Stimulated activated naive CD4-positive, alpha-beta T cell (primary cell): ENCODE measurements around the gene SULT1C2.

Source experiments
- DNase-seq, 6 experiments: peaks; one replicate each; lab custom pipeline; 2025; lab: John Stamatoyannopoulos, UW

SULT1C2 gene

DNA sequence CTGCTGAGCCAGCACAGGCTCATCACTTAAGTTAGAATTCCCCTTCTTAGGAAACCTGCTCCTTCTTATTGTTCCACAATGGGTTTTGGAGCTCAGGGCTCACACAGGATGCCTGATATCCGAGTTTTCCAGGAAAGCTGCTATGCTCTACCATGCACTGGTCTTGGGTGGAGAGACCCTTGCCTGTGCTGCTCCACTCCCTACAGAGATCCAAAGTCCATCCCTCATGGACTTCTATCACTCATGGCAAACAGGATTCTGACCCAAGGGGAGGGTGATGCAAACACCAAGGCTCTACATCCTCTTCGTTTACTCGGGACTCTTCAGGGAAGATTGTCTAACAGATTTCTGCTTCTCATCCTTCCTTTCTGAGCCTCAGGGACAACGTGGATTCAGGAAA, 5.2 kb downstream of the SULT1C2 start:
- DNase-seq: no peak

DNA sequence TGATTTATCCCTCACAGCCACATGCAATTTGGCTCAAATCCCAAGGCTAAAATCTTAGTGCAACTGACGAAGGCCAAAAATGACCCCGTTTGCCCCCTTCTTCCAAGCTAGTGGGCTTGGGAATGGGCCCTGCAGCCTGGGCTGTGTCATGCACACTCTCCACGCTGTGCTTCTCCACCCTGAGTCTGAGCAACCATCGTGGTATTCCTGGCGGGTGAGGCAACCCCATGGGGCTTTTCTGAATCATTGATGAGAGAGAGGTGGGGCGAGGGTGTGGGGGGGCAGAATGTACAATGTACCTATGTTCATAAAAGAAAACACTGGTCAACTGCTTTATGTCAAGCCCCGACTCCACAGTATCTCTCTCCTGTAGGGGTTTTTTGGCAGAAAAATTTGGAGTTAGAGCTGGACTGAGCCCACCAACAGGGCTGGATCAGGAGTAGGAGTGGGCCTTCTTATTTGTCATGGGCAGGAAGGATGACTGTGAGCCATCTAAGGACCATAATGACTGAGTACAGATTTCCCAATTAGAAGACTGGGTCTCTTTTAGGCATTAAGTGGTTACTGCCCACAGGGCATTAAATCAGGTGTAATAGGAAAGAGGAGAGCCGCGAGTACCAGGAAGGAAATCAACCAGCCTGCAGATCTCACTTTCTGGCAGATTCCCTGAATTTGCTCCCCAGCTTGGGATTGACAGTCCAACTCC, 8.9 kb downstream of the SULT1C2 start:
- DNase-seq: no peak

DNA sequence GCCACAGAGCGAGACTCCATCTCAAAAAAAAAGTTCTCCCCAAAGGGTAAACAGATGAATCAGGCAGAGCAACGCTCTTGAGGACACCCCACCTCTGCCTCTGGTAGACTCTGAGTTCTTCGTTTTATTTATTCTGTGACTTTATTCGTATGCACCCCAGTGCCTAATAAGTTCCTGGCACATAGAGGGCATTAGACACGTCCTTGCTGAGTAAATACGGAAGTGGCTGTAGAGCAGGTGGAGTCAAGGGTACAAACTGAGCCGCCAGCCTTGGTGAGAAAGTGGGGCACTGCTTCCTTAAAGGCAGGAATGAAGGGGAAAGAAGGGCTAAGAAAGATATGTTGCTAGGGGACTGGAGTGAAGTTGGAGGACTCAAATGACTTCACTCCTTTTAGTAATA, 12.9 kb downstream of the SULT1C2 start:
- no peak for DNase-seq

DNA sequence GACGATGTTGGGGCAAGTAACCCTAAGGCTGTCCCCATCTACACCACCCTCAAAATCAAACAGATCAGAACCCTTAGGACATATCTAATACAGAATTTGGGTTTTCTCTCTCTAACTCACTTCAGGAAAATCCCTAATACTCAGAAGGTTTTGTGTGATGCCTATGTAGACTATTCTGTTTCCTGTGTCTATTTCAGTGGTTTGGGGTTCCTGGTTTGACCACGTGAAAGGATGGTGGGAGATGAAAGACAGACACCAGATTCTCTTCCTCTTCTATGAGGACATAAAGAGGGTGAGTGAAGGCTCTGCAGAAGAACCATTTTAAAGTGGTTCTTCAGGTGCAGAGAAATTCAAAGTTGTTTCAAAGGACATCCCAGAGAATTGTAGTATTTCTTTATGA, 16.3 kb downstream of the SULT1C2 start:
- DNase-seq: no peak

DNA sequence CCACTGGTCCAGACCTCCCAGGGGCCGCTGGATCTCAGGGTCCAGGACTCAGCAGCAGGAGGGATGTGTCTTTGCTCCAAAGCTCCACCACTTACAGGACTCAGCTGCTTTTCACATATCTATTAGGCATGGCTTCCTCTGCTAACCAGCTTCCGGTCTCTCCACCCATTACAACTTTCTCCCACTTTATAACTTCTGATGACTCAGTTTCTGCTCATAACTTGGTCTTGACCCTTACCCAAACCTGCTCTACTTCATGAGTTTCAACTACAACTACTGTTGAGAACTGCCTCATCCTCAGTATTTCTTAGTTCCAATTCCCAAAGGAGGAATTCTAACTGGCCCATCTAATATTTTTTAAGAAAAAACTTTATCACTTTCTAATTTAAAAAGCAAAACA, 17.2 kb downstream of the SULT1C2 start:
- no peak for DNase-seq

DNA sequence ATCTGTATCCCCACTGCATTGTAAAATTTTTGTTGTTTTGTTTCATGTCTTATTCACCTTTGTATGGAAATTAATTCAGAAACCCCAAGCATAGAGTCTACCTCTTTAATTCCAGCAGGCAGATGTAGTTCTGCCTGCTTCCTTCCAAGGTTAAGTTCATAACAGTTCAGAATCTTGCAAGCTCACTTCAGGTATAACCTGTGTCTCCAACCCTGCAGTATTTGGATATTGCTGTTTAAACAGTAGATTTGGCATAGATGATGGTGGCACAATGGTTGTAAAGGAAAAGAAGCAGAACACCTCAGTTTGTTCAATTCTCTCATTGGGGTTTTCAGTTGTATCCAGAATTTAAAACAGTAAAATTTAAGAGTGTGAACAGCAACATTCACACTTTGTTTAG, 21.2 kb downstream of the SULT1C2 start:
- no peak for DNase-seq

DNA sequence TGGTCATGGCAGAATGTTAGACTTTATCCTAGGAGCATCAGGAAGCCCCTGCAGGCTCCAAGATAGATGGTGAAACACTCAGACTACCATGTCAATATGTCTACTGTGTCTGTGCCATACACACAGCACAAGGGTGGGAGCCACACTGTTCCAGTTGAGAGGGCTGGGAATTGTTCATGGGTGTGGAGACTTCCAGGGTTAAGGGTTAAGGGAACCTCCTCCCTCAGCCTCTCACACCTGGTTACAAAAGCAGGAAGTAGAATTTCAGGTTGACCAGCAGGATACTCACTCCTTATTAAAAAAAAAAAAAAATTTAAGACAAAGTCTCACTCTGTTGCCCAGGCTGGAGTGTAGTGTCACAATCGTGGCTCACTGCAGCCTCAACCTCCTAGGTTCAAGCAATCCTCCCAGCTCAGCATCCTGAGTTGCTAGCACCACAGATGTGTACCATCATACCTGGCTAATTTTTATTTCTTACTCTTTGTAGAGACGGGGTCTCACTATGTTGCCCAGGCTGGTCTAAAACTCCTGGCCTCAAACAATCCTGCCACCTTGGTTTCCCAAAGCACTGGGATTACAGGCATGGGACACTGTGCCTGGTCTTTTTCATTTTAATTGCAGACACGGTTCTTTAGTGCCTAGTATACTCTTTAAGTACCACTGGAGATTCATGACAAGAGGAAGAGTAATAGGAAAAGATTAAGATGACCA, 26.0 kb downstream of the SULT1C2 start:
- no peak for DNase-seq

DNA sequence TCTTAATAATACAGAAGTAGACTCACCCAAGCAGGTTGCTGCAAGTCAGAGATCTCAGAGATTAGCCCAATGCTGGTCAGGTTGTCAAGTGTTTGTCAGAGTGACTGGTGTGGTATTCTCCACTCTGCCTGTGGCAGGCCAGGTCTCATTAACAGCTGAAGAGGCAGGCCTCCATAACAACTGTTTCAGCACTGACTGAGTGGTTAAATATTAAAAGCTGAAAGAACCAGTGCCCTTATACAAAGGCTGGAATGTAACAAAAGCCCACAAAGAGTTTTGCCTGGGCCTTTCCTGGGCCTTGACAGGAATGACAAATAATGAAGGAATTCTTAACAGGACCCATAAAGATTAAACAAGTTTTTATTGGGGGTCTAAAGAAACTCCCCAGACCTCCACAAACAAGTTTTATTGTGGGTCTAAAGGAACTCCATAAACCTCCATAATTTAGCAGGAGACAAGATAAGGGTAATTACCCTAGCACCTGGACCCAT, 26.8 kb downstream of the SULT1C2 start:
- no peak for DNase-seq

DNA sequence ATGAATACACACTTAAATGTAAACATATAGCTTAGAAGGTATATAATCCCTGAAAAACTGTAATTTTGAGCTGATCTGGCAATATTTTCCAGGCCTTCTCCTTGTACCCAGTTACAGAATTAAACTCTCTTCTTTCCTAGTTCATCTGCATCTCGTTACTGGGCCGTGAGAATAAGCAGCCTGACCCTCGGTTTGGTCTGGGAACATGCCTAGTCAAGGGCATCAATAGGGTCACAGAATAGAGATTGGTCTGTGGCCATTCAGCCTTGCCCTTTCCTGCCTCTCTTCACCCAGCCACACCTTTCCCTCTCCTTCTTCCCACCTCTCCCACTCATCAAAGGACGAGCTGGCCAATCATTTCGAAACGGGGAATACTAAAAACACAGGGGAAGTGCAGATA, 27.3 kb downstream of the SULT1C2 start:
- no peak for DNase-seq

DNA sequence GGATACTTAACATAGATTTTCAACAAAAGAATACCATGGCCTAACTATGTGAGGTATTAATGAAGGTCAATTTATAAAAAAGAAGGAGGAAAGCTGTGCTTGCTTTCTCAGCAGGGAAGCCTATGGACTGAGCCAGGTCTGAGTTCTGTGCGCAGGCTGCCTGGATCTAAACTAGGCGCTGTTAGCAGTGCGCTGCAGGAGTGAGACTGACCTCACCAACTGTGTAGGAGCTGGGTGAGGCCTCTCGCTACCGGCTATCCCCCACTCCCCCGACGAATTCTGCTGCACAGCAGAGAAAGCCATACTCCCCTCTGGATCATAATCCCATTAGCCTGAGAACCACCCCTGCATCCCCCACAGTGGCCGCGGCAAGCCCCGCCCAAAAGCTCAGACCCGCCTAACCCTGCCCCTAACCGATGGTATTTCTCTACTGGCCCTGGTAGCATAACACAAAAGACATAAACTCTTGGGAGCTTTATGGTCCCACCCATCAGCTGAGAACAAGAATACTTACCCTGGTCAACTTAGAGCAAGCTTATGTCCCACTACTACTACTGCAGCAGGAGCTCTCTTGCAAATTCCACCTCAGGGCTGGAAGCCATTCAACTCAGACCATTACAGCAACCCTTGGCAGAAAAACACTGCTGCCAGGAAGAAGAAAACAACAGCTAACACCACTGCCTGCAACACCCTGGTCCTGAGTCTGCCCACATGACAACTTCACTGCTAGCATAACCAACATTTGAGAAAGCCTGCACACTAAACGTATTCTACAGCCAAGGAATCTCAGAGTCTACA, 28.0 kb downstream of the SULT1C2 start:
- DNase-seq: no peak

DNA sequence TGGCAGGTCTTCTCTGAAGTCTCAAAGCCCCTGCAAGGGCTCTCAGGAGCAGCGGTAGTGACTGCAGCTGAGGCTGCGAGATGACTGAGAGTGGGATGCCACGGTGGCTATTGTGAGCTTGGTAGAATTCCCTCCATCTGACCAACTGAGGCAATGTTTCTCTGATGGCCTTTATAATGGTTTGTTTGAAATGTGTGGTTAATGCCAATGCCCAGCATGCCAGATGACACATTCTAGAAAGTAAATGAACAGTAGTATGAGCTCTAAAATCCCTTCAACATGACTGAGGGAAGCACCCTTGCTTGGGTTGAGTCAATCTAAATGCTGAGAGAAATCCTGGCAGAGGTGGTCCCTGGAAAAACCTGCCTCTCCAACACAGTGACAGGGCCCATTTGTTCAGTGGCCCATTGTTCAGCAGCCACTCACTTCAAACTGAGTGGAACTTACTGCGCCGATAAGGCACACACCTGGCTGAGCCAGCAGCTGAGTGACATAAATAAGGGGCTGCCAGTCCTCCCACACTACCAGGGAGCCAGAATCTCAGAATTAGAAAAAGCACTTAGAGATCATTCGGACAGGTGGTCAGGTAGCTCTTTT, 31.7 kb downstream of the SULT1C2 start:
- DNase-seq: no peak

DNA sequence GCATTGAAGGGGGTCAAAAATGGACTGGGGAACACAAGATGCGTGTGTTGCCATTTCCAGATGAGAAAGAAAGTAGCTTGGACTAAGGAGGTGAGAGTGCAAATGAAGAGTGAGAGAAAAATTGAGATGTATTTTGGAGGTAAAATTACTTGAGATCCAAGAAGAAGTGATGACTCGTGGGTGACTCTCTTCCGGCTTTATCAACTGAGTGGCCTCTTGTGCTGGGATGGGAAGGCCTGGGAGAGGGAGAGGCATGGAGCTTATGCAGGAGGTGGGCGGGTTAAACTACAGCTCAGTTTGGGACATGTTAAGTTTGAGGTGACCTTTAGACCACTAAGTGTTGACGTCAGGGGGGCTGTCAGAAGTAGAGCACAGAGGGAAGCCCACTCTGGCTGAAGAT, 34.9 kb downstream of the SULT1C2 start:
- no peak for DNase-seq

DNA sequence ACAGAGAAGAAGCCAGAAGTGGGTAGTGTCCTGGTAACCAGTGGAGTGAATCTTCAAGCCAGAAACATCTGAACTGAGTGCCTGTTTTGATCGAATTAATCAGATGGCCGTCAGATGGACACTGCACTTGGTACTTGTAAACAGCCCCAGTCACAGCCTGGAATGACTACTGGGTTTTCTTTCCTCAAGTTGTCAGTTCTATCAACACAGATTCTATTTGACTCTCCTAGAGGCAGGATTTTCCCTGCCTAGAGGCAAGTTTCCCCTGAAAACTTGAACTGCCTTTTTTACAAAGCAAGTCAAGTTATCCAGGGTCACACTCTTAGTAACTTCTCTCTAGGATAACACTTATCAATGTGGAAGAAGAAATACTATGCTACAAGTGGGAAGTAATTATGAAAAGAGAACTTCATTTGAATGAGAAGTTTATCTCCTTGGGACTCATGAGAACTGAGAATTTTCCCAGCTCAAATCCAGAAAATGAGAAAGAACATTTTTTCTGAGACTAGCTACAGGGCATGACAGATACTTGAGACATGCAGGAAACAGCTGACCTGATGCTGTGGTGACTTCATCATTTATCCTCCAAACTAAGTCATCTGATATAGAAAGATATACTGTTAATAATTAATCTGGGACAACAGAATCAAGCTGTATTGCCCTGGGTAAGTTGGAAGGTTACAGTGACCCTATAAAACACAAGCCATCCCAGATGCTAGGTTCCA, 36.0 kb downstream of the SULT1C2 start:
- DNase-seq: no peak

DNA sequence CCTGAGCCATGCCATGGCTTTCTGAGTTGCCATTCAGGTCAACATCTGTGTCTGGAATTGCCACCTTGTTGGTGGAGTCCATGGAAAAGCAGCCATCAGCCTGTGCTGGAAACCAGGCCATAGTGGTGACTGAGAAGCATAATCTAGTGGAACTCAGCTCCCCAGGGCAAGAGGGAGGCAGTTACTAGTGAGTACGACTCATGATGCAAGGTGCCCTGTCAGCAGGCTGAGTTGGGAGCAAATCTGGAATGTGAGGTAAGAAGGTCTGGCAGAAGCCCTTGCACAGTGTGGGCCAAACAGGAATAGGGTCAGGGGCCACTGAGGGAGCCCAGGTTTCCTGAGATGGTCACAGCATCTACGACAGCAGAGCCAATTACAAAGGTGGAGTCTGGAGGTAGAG, 37.1 kb downstream of the SULT1C2 start:
- no peak for DNase-seq

DNA sequence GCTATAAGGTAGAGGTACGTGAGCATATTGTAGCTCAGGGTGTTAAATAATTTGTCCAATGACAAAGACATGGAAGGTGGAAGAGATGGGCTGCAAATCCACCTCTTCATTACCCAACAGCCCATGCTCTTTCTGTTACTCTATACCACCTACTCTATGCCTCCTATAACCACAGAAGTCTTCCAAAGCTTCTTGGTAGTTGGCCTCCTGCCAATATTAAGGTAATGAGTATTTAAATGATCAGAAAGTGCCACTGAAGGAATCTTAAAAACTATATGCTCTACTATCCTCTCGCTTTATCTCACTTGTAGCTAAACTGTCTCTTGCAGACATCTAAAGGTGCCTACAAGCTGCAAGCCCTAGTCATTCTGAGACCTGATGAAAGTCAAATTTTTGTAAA, 41.1 kb downstream of the SULT1C2 start:
- no peak for DNase-seq

DNA sequence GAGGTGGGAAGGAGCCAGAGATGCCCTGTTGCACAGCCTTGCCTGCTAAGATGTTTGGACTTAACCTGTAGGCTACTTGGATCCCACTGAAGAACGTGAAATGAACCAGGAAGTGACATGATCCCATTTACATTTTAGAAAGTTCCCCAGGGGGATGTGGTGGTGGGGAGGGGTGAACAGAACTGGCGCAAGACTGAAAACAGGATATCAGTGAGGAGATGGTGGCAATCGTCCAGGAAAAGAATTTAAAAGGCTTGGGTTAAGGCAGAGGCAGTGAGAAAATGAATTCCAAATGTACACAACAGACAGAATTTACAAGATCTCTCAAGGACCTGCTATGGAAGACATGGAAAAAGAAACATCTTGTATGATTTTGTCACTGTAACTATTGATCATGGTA, 42.3 kb downstream of the SULT1C2 start:
- no peak for DNase-seq

DNA sequence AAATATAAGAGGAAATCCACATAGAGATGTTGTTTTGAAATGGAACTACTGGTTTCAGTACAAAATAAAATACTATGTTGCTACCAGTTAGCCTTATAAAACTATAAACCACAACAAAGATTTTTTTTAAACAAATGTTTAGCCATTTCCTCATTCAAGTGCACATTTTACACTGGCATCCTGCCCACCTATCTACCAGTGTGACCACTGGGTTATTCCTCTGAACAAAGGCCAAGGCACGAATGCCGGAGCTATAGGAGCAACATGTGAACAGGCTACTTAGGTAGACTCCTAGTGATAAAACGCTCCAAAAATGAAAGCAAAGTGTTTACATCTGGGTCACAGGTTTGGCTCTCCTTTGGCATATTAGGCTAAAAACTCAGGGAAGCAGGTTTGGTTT, 57.3 kb downstream of the SULT1C2 start:
- DNase-seq: no peak

DNA sequence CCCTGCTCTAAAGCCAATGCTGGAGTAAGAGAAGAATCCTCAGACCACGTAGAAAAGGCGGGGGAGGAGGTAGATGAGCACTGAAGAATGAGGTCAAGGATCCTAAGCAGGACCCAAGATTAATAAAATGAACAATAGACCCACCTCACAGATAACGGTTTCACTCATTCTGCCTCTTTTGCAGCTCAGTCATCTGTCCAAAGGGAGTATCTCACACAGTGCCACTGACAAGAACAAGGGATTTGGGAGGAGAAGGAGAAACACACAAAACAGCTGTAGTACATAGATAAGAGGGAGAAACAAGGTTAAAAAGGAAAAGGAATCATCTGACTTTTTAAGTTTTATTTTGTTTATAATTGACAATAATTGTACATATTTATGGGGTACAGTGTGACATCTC, 58.1 kb downstream of the SULT1C2 start:
- DNase-seq: no peak

DNA sequence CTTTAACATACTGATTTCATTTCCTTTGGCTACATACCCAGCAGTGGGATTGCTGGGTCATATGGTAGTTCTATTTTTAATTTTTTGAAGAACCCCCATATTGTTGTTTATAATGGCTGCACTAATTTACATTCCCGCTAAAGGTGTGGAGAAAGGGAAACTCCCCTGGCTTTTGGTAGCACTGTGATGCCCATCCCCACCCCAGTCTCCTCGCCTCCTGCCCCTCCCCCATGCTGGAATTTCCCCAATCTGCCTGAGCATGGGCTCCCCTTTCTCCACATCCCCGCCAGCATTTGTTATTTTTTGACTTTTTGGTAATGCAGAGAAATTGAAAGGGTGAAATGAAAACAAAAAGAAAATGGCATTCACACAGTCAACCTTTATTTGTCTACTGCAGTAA, 59.1 kb downstream of the SULT1C2 start:
- no peak for DNase-seq

DNA sequence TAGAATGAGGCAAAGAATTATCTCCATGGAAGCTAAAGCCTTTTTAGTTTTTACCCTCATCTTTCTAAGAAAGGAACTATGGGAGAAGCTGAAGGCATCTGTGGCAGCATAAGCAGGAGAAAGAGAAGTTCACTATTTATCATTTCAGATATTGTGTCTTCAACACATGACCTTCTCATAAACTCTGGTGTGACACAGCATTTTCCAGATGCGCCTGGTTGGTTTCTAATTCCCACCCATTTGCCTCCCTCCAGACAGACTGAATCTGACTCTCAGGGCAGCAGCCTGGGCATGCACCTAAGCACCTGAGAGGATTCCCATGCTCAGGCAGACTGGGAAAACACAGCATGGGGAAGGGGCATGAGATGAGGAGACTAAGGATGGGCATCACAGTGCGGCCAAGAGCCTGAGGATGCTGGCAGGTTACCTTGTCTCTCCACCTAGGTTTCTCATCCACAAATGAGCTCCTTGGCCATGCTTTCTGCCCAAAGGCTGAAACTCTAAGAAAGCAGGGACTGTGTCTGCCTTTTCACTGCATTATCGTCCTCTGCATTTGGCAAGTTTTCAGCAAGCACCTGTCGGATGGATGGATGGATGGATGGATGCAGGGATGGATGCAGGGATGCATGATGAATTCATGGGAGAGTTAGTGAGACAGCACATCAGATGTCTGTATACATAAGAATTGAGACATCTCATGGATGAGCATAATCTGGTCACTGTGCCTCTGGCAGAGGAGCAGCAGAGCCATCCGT, 60.3 kb downstream of the SULT1C2 start:
- no peak for DNase-seq

DNA sequence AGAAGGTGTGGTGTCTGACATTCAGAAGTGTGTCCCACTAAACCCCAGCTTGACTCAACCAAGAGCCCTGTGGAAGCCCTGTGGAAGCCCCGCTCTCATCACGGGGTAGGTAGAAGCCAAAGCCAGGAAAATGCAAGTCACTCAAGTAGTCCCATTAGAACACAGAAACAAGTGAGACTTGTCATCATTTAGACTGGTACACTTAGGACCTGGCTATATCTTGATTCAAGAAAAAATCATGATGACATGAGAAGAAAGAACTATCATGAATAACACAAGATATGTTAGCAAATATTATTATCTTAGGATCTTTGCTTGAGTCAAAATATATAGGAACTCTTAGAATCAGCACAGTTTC, 60.9 kb downstream of the SULT1C2 start:
- DNase-seq: no peak
